ENCODE data around the gene TBCD.
A peak's percentile ranks its signal among the peaks of the same experiment; 100 is the strongest.

TBCD gene

GRCh38 chr17:82751571-82752370 lies at the start of gene TBCD:
Gene TBCD, plus strand, starts transcription at chr17:82752065. Its CDS starts 129 bp downstream, at chr17:82752194.
- peak; percentile 78 for DNase-seq

- no peak for DNase-seq
Measured at GRCh38 chr17:82702231-82702927, 49.5 kb upstream of the TBCD start.

- DNase-seq = no peak
Measured at GRCh38 chr17:82703036-82703745, 48.7 kb upstream of the TBCD start.

GRCh38 chr17:82703935-82704865 lies 47.7 kb upstream of the TBCD start:
- no peak for DNase-seq

DNA sequence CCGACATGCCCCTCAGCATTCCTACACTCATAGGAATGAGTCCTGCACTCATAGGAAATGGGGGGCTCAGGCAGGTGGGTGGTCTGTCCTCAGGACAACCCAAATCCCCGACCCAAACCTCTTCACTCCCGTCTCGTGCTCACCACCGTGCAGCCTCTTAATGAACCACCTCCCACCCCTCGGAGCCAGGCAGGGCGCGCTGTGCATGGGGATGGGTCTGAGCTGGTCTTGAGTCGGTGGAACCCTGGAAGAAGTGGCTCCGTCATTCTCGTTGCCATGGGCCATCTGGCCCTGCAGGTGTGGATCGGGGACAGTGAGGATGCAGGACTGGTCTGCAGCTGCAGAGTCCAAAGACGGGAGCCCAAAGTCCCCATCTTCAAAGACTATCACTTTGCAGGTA lies 47.0 kb upstream of the TBCD start:
- no peak for DNase-seq

- DNase-seq = no peak
Measured at GRCh38 chr17:82705756-82706155, 46.1 kb upstream of the TBCD start.

- no peak for DNase-seq
Measured at GRCh38 chr17:82709024-82709675, 42.7 kb upstream of the TBCD start.

DNA sequence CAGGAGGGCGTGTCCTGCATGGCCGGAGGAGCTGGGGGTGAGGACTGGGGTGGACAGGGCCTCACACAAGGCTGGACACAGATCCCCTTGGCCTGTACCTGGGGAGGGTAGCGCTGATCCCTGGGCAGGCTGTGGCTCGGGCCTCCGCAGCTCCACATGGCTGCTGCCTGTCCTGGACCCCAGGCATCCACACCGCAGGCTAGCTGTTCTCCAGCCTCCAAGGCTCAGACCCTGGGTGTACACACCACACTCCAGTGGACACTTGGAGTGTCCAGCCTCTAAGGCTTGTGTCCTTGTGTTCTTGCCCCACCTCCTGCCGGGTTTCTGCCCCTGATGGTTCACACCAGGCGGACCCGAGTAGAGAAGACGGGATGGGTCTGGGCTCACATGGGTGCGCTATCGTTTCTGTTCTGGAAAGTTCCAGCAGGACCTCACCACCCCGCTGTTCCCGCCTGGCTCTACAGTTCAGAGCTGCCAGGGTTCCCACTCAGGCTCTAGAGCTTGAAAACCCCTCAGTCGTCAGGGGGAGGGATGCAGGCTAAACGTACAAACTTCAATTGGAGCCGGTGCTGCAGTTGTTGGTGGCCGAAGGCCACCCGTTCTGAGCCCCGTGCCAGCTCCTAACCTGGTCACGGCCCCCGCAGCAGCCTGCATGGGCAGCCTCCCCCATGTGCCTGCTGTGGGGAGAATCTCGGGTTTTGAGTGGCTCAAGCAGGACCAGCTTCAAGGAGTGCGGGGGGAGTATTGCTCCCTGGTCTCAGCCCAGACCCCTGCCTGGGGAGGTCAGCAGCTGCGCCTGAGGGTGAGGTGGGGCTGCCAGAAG lies 42.0 kb upstream of the TBCD start:
- DNase-seq = no peak

DNA sequence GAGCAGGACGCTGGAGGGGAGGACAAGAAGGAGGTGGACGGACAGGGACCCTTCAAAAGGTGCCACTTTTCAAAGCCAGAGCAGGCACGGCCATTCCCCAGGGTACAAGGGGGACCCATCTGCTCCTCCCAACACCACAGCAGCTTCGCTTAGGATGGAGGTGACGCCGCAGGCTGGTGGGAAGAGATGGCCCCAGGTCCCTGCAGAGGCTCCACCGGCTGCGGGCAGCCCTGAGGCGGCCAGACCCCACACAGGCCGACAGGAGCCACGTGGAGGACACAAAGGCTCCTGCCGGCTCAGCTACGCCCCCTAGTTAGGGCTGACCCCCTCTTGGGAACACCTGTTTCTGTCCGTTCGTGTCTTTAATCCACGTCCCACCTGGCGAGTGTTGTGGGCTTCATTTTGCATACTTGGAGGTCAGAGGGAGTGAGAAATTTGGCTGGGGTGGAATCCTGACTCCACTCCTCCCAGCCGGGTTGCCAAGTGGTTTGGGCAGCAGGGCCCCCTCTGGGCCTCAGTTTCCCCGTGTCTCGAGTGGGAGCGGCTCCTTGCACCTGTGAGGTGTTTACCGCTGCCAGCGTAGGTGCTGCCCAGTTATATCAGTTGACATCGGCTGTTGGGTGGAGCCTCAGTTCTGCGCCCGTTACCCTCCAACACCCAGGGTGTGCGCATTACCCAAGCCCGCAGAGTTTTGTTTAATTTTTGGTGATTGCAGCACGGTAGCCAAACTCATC lies 41.2 kb upstream of the TBCD start:
- DNase-seq = no peak

GRCh38 chr17:82713071-82713723 lies 38.7 kb upstream of the TBCD start:
- DNase-seq = no peak

DNA sequence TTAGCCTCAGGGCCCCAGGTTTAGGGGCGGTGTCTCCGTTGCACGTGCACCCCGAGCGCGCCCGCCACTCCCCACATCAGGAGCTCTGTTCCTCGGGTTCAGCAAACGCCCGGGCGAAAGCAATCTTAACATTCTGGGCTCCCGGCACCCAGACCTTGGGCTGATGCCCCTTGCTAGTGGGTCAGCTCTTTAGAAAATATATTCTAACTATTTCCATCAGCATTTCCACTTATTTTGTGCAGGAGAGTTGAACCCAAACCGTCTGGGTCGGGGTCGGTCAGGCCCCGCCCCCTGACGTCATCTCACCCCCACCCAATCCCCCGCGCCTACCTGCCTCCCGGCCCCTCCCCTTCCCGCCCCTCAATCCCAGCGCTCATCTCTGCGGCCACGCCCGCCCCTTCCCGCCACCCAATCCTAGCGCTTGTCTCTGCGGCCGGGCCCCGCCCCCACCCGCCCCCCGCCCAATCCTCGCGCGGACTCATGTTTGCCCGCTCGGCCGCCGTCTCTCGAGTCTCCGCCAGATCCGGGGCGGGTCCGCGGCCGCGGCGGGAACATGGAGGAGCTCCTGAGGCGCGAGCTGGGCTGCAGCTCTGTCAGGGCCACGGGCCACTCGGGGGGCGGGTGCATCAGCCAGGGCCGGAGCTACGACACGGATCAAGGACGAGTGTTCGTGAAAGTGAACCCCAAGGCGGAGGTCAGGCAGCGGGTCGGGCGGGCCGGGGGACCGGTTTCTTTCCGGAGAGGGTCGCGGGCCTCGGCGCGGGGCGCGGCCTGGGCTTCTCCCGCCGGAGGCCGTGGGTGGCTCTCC lies 35.5 kb upstream of the TBCD start, which contains the start of gene FN3KRP:
Gene FN3KRP (plus strand): TSS at position 504 of the 808 bp plus-strand sequence. CDS start 50 bp downstream, at position 554.
- DNase-seq = peak; percentile 93

GRCh38 chr17:82718986-82719685 lies 32.7 kb upstream of the TBCD start:
- no peak for DNase-seq

DNA sequence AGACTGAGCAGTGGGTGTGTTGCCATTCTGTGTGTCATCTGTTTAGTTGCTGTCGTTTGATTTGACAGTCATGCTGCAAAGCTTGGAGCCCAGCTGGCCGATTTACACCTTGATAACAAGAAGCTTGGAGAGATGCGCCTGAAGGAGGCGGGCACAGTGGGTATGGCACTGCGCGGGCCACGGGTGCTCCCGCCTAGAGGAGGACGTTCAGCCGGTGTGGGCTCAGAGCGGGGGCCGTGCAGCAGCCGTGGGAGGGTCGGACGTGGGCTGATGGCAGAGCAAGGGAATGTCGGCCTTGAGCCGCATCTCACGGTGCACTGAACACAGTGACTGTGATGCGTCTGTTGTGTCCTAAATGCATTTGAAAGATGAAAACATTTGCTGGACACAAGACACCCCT lies 31.7 kb upstream of the TBCD start:
- DNase-seq = no peak

- no peak for DNase-seq
Measured at GRCh38 chr17:82722341-82723013, 29.4 kb upstream of the TBCD start.

DNA sequence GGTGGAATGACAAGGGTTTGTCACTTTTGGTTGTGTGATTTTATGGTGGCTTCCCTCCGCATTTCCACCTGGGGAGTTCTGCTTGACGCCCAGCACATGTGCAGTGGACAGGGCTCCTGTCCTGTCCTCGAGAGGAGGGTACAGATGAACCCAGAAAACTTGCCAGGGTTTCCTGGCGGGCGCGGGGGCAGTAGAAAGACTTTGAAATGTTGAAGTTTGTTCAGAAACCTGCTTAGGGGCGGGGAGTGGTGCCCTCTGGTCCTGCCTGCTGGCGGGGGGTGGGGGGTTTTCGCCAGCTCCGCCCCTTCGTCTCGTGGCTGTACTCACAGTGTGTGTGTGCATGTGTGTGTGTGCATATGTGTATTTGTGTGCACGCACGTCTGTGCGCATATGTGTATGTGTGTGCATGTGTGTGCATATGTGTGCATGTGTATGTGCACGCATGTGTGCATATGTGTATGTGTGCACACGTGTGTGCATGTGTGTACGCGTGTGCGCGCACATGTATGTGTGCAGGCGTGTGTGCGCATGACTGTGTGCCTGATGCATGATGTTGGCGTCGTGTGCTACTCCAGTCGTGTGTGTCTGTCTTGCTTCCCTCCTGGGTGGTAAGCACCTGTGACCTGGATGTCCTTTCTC lies 28.6 kb upstream of the TBCD start:
- DNase-seq = no peak

DNA sequence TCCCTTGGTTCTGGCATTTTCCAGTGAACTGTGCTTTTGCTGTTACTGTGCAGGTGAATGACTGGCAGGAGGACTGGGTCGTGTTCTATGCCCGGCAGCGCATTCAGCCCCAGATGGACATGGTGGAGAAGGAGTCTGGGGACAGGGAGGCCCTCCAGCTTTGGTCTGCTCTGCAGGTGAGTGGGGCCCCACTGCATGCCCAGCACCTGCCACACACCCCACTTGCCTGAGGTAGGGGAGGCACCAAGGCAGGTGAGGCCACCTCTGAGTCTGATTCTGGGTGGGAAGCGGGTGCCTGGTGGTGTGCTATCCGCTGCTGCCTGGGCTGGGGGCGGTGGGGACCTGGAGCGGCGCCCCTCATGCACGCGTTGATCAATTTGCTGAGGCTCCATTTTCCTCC lies 25.4 kb upstream of the TBCD start:
- no peak for DNase-seq

All from CD4-positive, alpha-beta T cell treated with Interleukin-4 for 4 hours (primary cell).